HEK293 (cell line): ENCODE measurements around the gene SETD5.

Experiments
- BCL11A ChIP-seq: fragments of 450-650 bp; formaldehyde crosslinking; IDR thresholded peaks from 2 replicates; pipeline ENCODE4 v1.5.1; 2016; ENCODE audit warnings: low read depth, missing biosample characterization, missing genetic modification characterization
- EGR2 ChIP-seq: fragments of 450-650 bp; formaldehyde crosslinking; IDR thresholded peaks from 2 replicates; pipeline ENCODE4 v1.5.1; 2016; ENCODE audit warnings: low read depth, missing biosample characterization, missing genetic modification characterization
- KLF1 ChIP-seq: fragments of 450-650 bp; formaldehyde crosslinking; IDR thresholded peaks from 2 replicates; pipeline ENCODE4 v1.5.1; 2016; ENCODE audit warnings: missing biosample characterization, missing genetic modification characterization
- MZF1 ChIP-seq: fragments of 450-650 bp; formaldehyde crosslinking; IDR thresholded peaks from 2 replicates; pipeline ENCODE4 v1.5.1; 2017; ENCODE audit warnings: missing biosample characterization, missing genetic modification characterization, borderline replicate concordance
- SALL2 ChIP-seq: fragments of 450-650 bp; formaldehyde crosslinking; IDR thresholded peaks from 2 replicates; pipeline ENCODE4 v1.5.0; 2017; ENCODE audit warnings: missing biosample characterization, mild to moderate bottlenecking, missing genetic modification characterization, borderline replicate concordance
- ZBTB1 ChIP-seq: fragments of 450-650 bp; formaldehyde crosslinking; IDR thresholded peaks from 2 replicates; pipeline ENCODE4 v1.5.1; 2016; ENCODE audit warnings: missing biosample characterization, missing genetic modification characterization
- ZBTB10 ChIP-seq: fragments of 450-650 bp; formaldehyde crosslinking; IDR thresholded peaks from 2 replicates; pipeline ENCODE4 v1.5.1; 2016; ENCODE audit warnings: missing biosample characterization, missing genetic modification characterization
- ZBTB11 ChIP-seq: fragments of 450-650 bp; formaldehyde crosslinking; conservative IDR thresholded peaks from 2 replicates; pipeline ENCODE4 v1.5.1; 2016; ENCODE audit warnings: low read depth, missing biosample characterization, missing genetic modification characterization
- ZBTB8A ChIP-seq: fragments of 450-650 bp; formaldehyde crosslinking; IDR thresholded peaks from 2 replicates; pipeline ENCODE4 v1.5.1; 2016; ENCODE audit warnings: missing biosample characterization, missing genetic modification characterization
- ZIC2 ChIP-seq: fragments of 450-650 bp; formaldehyde crosslinking; IDR thresholded peaks from 2 replicates; pipeline ENCODE4 v1.5.1; 2016; ENCODE audit warnings: missing biosample characterization, missing genetic modification characterization
- ZNF121 ChIP-seq: fragments of 450-650 bp; formaldehyde crosslinking; IDR thresholded peaks from 2 replicates; pipeline ENCODE4 v1.5.1; 2016; ENCODE audit warnings: missing biosample characterization, missing genetic modification characterization
- ZNF239 ChIP-seq: fragments of 450-650 bp; formaldehyde crosslinking; IDR thresholded peaks from 2 replicates; pipeline ENCODE4 v1.5.1; 2016; ENCODE audit warnings: missing biosample characterization, missing genetic modification characterization
- ZNF354C ChIP-seq: fragments of 450-650 bp; formaldehyde crosslinking; IDR thresholded peaks from 2 replicates; pipeline ENCODE4 v1.5.1; 2016; ENCODE audit warnings: missing biosample characterization, missing genetic modification characterization, low read depth, borderline replicate concordance
- ZNF423 ChIP-seq: fragments of 450-650 bp; formaldehyde crosslinking; IDR thresholded peaks from 2 replicates; pipeline ENCODE4 v1.5.1; 2016; ENCODE audit warnings: missing biosample characterization, missing genetic modification characterization
- ZNF560 ChIP-seq: fragments of 450-650 bp; formaldehyde crosslinking; IDR thresholded peaks from 2 replicates; pipeline ENCODE4 v1.5.1; 2017; ENCODE audit warnings: missing biosample characterization, missing genetic modification characterization, borderline replicate concordance
- ZNF561 ChIP-seq: fragments of 450-650 bp; IDR thresholded peaks from 2 replicates; pipeline ENCODE4 v1.5.1; 2018; ENCODE audit warnings: missing biosample characterization, missing genetic modification characterization, borderline replicate concordance
- ZNF571 ChIP-seq: fragments of 450-650 bp; formaldehyde crosslinking; IDR thresholded peaks from 2 replicates; pipeline ENCODE4 v1.5.0; 2017; ENCODE audit warnings: missing biosample characterization, missing genetic modification characterization
- ZNF654 ChIP-seq: fragments of 450-650 bp; formaldehyde crosslinking; IDR thresholded peaks from 2 replicates; pipeline ENCODE4 v1.5.1; 2016; ENCODE audit warnings: low read depth, missing biosample characterization, missing genetic modification characterization
- ZNF670 ChIP-seq: fragments of 450-650 bp; formaldehyde crosslinking; IDR thresholded peaks from 2 replicates; pipeline ENCODE4 v1.5.1; 2016; ENCODE audit warnings: missing biosample characterization, missing genetic modification characterization, low read depth
- ZNF701 ChIP-seq: fragments of 450-650 bp; formaldehyde crosslinking; IDR thresholded peaks from 2 replicates; pipeline ENCODE4 v1.5.1; 2016; ENCODE audit warnings: missing biosample characterization, missing genetic modification characterization
- ZNF791 ChIP-seq: fragments of 450-650 bp; formaldehyde crosslinking; IDR thresholded peaks from 2 replicates; pipeline ENCODE4 v1.5.1; 2016; ENCODE audit warnings: missing biosample characterization, missing genetic modification characterization
- ZNF792 ChIP-seq: fragments of 450-650 bp; formaldehyde crosslinking; IDR thresholded peaks from 2 replicates; pipeline ENCODE4 v1.5.1; 2016; ENCODE audit warnings: missing biosample characterization, missing genetic modification characterization
- ZSCAN23 ChIP-seq: fragments of 450-650 bp; formaldehyde crosslinking; IDR thresholded peaks from 2 replicates; pipeline ENCODE4 v1.5.1; 2016; ENCODE audit warnings: missing biosample characterization, missing genetic modification characterization
- TF ChIP-seq, protein P1 (sequence below): fragments of 450-650 bp; formaldehyde crosslinking; IDR thresholded peaks from 2 replicates; pipeline ENCODE4 v1.5.1; 2017; ENCODE audit warnings: missing biosample characterization, missing genetic modification characterization
- TF ChIP-seq, protein P2 (sequence below): fragments of 450-650 bp; formaldehyde crosslinking; IDR thresholded peaks from 2 replicates; pipeline ENCODE4 v1.5.1; 2016; ENCODE audit warnings: missing biosample characterization, missing genetic modification characterization, borderline replicate concordance
- TF ChIP-seq, protein P3 (sequence below): fragments of 450-650 bp; formaldehyde crosslinking; IDR thresholded peaks from 2 replicates; pipeline ENCODE4 v1.5.1; 2016; ENCODE audit warnings: missing biosample characterization, missing genetic modification characterization
- TF ChIP-seq, protein P4 (sequence below): fragments of 450-650 bp; formaldehyde crosslinking; IDR thresholded peaks from 2 replicates; pipeline ENCODE4 v1.5.1; 2017; ENCODE audit warnings: missing biosample characterization, missing genetic modification characterization
- TF ChIP-seq, protein P5 (sequence below): fragments of 450-650 bp; formaldehyde crosslinking; IDR thresholded peaks from 2 replicates; pipeline ENCODE4 v1.5.1; 2016; ENCODE audit warnings: missing biosample characterization, missing genetic modification characterization

SETD5 gene

DNA sequence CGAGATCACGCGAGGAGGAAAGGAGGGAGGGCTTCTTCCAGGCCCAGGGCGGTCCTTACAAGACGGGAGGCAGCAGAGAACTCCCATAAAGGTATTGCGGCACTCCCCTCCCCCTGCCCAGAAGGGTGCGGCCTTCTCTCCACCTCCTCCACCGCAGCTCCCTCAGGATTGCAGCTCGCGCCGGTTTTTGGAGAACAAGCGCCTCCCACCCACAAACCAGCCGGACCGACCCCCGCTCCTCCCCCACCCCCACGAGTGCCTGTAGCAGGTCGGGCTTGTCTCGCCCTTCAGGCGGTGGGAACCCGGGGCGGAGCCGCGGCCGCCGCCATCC lies 1.1 kb upstream of the SETD5 start (continued):
- TF ChIP-seq KLF1 (tag by site-specific recombination) (peak; percentile 72), ZBTB11 (tag by site-specific recombination) (no peak; the same call in 1 of the 2 replicates), ZIC2 (tag by site-specific recombination) (no peak), ZNF701 (tag by site-specific recombination) (no peak), ZNF791 (tag by site-specific recombination) (no peak), SALL2 (tag by site-specific recombination) (no peak), ZNF571 (no peak), ZNF121 (tag by site-specific recombination) (no peak), ZNF560 (tag by site-specific recombination) (no peak), ZBTB8A (tag by site-specific recombination) (no peak; the same call in 1 of the 2 replicates), EGR2 (tag by site-specific recombination) (0 out of 2 replicates have a peak, but pooled peaks have one; percentile 55), ZSCAN23 (tag by site-specific recombination) (no peak), ZBTB1 (no peak), ZNF354C (no peak), ZNF423 (tag by site-specific recombination) (peak; percentile 63; the same call in 1 of the 2 replicates), BCL11A (tag by site-specific recombination) (no peak), ZNF561 (no peak), ZBTB10 (tag by site-specific recombination) (no peak), ZNF239 (tag by site-specific recombination) (no peak), MZF1 (tag by site-specific recombination) (peak; percentile 60; the same call in 1 of the 2 replicates), ZNF670 (no peak), ZNF792 (tag by site-specific recombination) (no peak), ZNF654 (tag by site-specific recombination) (no peak)
- TF ChIP-seq, protein P1, sequence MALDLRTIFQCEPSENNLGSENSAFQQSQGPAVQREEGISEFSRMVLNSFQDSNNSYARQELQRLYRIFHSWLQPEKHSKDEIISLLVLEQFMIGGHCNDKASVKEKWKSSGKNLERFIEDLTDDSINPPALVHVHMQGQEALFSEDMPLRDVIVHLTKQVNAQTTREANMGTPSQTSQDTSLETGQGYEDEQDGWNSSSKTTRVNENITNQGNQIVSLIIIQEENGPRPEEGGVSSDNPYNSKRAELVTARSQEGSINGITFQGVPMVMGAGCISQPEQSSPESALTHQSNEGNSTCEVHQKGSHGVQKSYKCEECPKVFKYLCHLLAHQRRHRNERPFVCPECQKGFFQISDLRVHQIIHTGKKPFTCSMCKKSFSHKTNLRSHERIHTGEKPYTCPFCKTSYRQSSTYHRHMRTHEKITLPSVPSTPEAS = no peak
- TF ChIP-seq, protein P2, sequence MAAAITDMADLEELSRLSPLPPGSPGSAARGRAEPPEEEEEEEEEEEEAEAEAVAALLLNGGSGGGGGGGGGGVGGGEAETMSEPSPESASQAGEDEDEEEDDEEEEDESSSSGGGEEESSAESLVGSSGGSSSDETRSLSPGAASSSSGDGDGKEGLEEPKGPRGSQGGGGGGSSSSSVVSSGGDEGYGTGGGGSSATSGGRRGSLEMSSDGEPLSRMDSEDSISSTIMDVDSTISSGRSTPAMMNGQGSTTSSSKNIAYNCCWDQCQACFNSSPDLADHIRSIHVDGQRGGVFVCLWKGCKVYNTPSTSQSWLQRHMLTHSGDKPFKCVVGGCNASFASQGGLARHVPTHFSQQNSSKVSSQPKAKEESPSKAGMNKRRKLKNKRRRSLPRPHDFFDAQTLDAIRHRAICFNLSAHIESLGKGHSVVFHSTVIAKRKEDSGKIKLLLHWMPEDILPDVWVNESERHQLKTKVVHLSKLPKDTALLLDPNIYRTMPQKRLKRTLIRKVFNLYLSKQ = no peak
- TF ChIP-seq, protein P3, sequence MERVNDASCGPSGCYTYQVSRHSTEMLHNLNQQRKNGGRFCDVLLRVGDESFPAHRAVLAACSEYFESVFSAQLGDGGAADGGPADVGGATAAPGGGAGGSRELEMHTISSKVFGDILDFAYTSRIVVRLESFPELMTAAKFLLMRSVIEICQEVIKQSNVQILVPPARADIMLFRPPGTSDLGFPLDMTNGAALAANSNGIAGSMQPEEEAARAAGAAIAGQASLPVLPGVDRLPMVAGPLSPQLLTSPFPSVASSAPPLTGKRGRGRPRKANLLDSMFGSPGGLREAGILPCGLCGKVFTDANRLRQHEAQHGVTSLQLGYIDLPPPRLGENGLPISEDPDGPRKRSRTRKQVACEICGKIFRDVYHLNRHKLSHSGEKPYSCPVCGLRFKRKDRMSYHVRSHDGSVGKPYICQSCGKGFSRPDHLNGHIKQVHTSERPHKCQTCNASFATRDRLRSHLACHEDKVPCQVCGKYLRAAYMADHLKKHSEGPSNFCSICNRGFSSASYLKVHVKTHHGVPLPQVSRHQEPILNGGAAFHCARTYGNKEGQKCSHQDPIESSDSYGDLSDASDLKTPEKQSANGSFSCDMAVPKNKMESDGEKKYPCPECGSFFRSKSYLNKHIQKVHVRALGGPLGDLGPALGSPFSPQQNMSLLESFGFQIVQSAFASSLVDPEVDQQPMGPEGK (tag by site-specific recombination) = 0 out of 2 replicates have a peak, but pooled peaks have one; percentile 1
- TF ChIP-seq, protein P4, sequence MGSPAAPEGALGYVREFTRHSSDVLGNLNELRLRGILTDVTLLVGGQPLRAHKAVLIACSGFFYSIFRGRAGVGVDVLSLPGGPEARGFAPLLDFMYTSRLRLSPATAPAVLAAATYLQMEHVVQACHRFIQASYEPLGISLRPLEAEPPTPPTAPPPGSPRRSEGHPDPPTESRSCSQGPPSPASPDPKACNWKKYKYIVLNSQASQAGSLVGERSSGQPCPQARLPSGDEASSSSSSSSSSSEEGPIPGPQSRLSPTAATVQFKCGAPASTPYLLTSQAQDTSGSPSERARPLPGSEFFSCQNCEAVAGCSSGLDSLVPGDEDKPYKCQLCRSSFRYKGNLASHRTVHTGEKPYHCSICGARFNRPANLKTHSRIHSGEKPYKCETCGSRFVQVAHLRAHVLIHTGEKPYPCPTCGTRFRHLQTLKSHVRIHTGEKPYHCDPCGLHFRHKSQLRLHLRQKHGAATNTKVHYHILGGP (tag by site-specific recombination) = no peak
- TF ChIP-seq, protein P5, sequence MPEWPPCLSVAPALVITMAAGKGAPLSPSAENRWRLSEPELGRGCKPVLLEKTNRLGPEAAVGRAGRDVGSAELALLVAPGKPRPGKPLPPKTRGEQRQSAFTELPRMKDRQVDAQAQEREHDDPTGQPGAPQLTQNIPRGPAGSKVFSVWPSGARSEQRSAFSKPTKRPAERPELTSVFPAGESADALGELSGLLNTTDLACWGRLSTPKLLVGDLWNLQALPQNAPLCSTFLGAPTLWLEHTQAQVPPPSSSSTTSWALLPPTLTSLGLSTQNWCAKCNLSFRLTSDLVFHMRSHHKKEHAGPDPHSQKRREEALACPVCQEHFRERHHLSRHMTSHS = no peak
